Measurements from ENCODE around the gene C16orf95. TPM values are rescaled to one million over a fixed set of nuclear protein-coding genes. Genes with fewer than 3 reads are reported as not detected.

C16orf95 gene
- total and polyA plus RNA-seq, 2 donors (not counting 1 experiment from before 2014, with no cell fraction given), result 1.5 to 2.5 TPM

GRCh38 chr16:87310610-87311009 lies 6.6 kb downstream of the C16orf95 start:
- DNase-seq, result no peak
- Histone ChIP-seq H3K79me2 (ENCODE audit: control insufficient read depth, insufficient read depth, low read length) (no peaks in the 10 kb centered on the region), H2AFZ (ENCODE audit: insufficient read depth, low read depth, low read length, poor library complexity, severe bottlenecking) (no peak overlapping the region), H3K9ac (ENCODE audit: low read length) (no peak overlapping the region), H3K4me2 (replicated peaks; ENCODE audit: low read depth, low read length, poor library complexity, severe bottlenecking) (no peak overlapping the region), H3K9me3 (ENCODE audit: control extremely low read depth in 1 of 3, control insufficient read depth in 2 of 3, insufficient read depth in 1 of 3, low read length in 2 of 3) (peaks cover 0 to 6% (median 0%) of the 10 kb centered on the region in 3 donors), H3K27me3 (replicated peaks in 1 of 4; ENCODE audit: control extremely low read depth in 1 of 4, control insufficient read depth in 3 of 4, insufficient read depth in 4 of 4, low read length in 3 of 4) (no peaks in the 10 kb centered on the region), H3K4me3 (ENCODE audit: control extremely low read depth in 1 of 5, extremely low read depth in 1 of 5, insufficient read depth in 1 of 5, low read depth in 2 of 5, low read length in 4 of 5) (no peak overlapping the region), H3K36me3 (replicated peaks in 1 of 2; ENCODE audit: control extremely low read depth in 1 of 2, control insufficient read depth in 1 of 2, extremely low read depth in 1 of 2, insufficient read depth in 2 of 2, low read length in 1 of 2) (no peaks in the 10 kb centered on the region), H3K27ac (ENCODE audit: low read length in 2 of 2) (no peak overlapping the region), H4K20me1 (ENCODE audit: control insufficient read depth, insufficient read depth, low read length, poor library complexity, severe bottlenecking) (no peaks in the 10 kb centered on the region), H3K4me1 (ENCODE audit: control insufficient read depth in 2 of 2, insufficient read depth in 2 of 2, low read length in 2 of 2) (no peaks in the 10 kb centered on the region)
- ATAC-seq (ENCODE audit: low read depth), result no peak
- POLR2A ChIA-PET, result no interaction called here
- no peaks in the 10 kb centered on the region for H3K27me3 Mint-ChIP-seq
- intact Hi-C loops (cut with micrococcal nuclease), result no loop called here
- H3K27ac Mint-ChIP-seq, result no peak overlapping the region
- no peaks in the 10 kb centered on the region for H3K9me3 Mint-ChIP-seq (ENCODE audit: insufficient read depth)
- CTCF ChIA-PET, result interaction anchor here (0.5 kb wide), 1 partner anchor 14 kb away, joined by 3 read pairs; no protein-coding TSS in a partner anchor
- WGBS (ENCODE audit: insufficient coverage), result 93% methylated on average over 2 of the region's 7 CpGs
- H3K4me1 Mint-ChIP-seq, result no peaks in the 10 kb centered on the region
- no peak overlapping the region for H3K4me3 Mint-ChIP-seq
- no peak for TF ChIP-seq EZH2 (IDR thresholded peaks at IDR 0.05; ENCODE audit: borderline replicate concordance, insufficient read depth, low read depth, low read length, poor library complexity, severe bottlenecking)
- TF ChIP-seq CTCF (IDR thresholded peaks at IDR 0.05), result no peak

GRCh38 chr16:87309620-87310525 lies 7.3 kb downstream of the C16orf95 start:
- no peaks in the 10 kb centered on the region for H3K27me3 ChIP-seq (replicated peaks in 1 of 4; ENCODE audit: control extremely low read depth in 1 of 4, control insufficient read depth in 3 of 4, insufficient read depth in 4 of 4, low read length in 3 of 4)
- ChIA-PET CTCF (interaction anchor here (0.5 kb wide), 1 partner anchor 13 kb away, joined by 3 read pairs; no protein-coding TSS in a partner anchor), POLR2A (no interaction called here)
- Mint-ChIP-seq H3K4me3 (no peak overlapping the region), H3K27ac (no peak overlapping the region), H3K27me3 (no peaks in the 10 kb centered on the region), H3K4me1 (no peaks in the 10 kb centered on the region), H3K9me3 (ENCODE audit: insufficient read depth) (no peaks in the 10 kb centered on the region)
- no peak overlapping the region for H2AFZ ChIP-seq (ENCODE audit: insufficient read depth, low read depth, low read length, poor library complexity, severe bottlenecking)
- H3K27ac ChIP-seq (ENCODE audit: low read length in 2 of 2), result no peak overlapping the region
- 92% methylated on average over 2 of the region's 5 CpGs for WGBS (ENCODE audit: insufficient coverage)
- H4K20me1 ChIP-seq (ENCODE audit: control insufficient read depth, insufficient read depth, low read length, poor library complexity, severe bottlenecking), result no peaks in the 10 kb centered on the region
- no peak overlapping the region for H3K4me2 ChIP-seq (replicated peaks; ENCODE audit: low read depth, low read length, poor library complexity, severe bottlenecking)
- no peak overlapping the region for H3K4me3 ChIP-seq (ENCODE audit: control extremely low read depth in 1 of 5, extremely low read depth in 1 of 5, insufficient read depth in 1 of 5, low read depth in 2 of 5, low read length in 4 of 5)
- H3K79me2 ChIP-seq (ENCODE audit: control insufficient read depth, insufficient read depth, low read length), result no peaks in the 10 kb centered on the region
- ATAC-seq (ENCODE audit: low read depth) (no peak), DNase-seq (no peak)
- no peaks in the 10 kb centered on the region for H3K36me3 ChIP-seq (replicated peaks in 1 of 2; ENCODE audit: control extremely low read depth in 1 of 2, control insufficient read depth in 1 of 2, extremely low read depth in 1 of 2, insufficient read depth in 2 of 2, low read length in 1 of 2)
- no peak overlapping the region for H3K9ac ChIP-seq (ENCODE audit: low read length)
- intact Hi-C loops (cut with micrococcal nuclease), result no loop called here
- TF ChIP-seq EZH2 (IDR thresholded peaks at IDR 0.05; ENCODE audit: borderline replicate concordance, insufficient read depth, low read depth, low read length, poor library complexity, severe bottlenecking) (no peak), CTCF (IDR thresholded peaks at IDR 0.05) (no peak)
- peaks cover 0 to 6% (median 0%) of the 10 kb centered on the region in 3 donors for H3K9me3 ChIP-seq (ENCODE audit: control extremely low read depth in 1 of 3, control insufficient read depth in 2 of 3, insufficient read depth in 1 of 3, low read length in 2 of 3)
- H3K4me1 ChIP-seq (ENCODE audit: control insufficient read depth in 2 of 2, insufficient read depth in 2 of 2, low read length in 2 of 2), result no peaks in the 10 kb centered on the region

Measured in B cell (primary cell).